22Rv1 (cell line): ENCODE data around the gene ADAMTS2.

Experiments used
- ZFX ChIP-seq: fragments of 450-650 bp; IDR thresholded peaks from 2 replicates; pipeline ENCODE4 v1.6.1; 2017; ENCODE audit warnings: antibody characterized with exemption, borderline replicate concordance
- TF ChIP-seq, protein P1 (sequence below): fragments of 450-650 bp; IDR thresholded peaks from 2 replicates; pipeline ENCODE4 v1.5.1; 2017; ENCODE audit warnings: mild to moderate bottlenecking

DNA sequence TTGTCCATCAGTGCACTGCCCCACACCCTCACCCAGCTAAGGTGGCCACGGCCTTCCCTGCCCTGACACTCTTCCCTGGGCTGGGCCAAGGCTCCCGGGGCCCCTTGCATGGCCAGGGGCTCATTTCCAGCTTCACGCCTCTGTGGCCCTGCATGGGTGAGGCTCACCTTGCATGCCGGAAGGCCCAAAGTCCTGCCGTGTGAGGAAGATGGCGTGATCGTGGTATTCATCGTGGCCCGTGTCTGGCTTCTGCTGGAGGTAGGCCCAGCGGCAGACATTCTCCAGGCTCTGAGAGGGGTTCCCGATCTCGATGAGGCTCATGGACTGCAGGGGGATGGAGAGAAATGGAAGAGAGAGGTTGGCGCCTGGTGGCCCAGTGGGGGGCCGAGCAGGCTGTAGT is 186.7 kb downstream of the ADAMTS2 start:
- TF ChIP-seq ZFX = no peak
- TF ChIP-seq, protein P1, sequence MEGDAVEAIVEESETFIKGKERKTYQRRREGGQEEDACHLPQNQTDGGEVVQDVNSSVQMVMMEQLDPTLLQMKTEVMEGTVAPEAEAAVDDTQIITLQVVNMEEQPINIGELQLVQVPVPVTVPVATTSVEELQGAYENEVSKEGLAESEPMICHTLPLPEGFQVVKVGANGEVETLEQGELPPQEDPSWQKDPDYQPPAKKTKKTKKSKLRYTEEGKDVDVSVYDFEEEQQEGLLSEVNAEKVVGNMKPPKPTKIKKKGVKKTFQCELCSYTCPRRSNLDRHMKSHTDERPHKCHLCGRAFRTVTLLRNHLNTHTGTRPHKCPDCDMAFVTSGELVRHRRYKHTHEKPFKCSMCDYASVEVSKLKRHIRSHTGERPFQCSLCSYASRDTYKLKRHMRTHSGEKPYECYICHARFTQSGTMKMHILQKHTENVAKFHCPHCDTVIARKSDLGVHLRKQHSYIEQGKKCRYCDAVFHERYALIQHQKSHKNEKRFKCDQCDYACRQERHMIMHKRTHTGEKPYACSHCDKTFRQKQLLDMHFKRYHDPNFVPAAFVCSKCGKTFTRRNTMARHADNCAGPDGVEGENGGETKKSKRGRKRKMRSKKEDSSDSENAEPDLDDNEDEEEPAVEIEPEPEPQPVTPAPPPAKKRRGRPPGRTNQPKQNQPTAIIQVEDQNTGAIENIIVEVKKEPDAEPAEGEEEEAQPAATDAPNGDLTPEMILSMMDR = no peak
